WTC11 (cell line): Measurements from ENCODE around the gene LHFPL6.

Experiments
- MXD4 ChIP-seq: fragments of 250-450 bp; sonication (Bioruptor Pico); IDR thresholded peaks from 2 replicates; pipeline ENCODE4 v1.8.0; 2021; ENCODE audit warnings: mild to moderate bottlenecking, moderate library complexity, borderline replicate concordance
- NFYB ChIP-seq: sonication (generic); formaldehyde crosslinking; conservative IDR thresholded peaks from 2 replicates; pipeline ENCODE4 v1.8.0; 2022; ENCODE audit warnings: low read depth, missing genetic modification reagents
- ZBTB21 ChIP-seq: sonication (generic); formaldehyde crosslinking; IDR thresholded peaks from 2 replicates; pipeline ENCODE4 v1.8.1; 2023; ENCODE audit warnings: mild to moderate bottlenecking, missing genetic modification reagents, borderline replicate concordance
- TF ChIP-seq, protein P1 (sequence below): sonication (generic); formaldehyde crosslinking; conservative IDR thresholded peaks from 2 replicates; pipeline ENCODE4 v1.8.1; 2023; ENCODE audit warnings: mild to moderate bottlenecking, low read depth, missing genetic modification reagents, moderate library complexity
- TF ChIP-seq, protein P2 (sequence below): fragments of 200-600 bp; IDR thresholded peaks from 2 replicates; pipeline ENCODE4 v1.8.0; 2022; ENCODE audit warnings: antibody characterized with exemption
- TF ChIP-seq, protein P3 (sequence below): fragments of 250-450 bp; sonication (Bioruptor Pico); IDR thresholded peaks from 2 replicates; pipeline ENCODE4 v1.9.0; 2021; ENCODE audit warnings: mild to moderate bottlenecking
- TF ChIP-seq, protein P4 (sequence below): sonication (generic); formaldehyde crosslinking; IDR thresholded peaks from 2 replicates; pipeline ENCODE4 v1.8.0; 2023; ENCODE audit warnings: mild to moderate bottlenecking, missing genetic modification reagents
- TF ChIP-seq, protein P5 (sequence below): sonication (generic); formaldehyde crosslinking; IDR thresholded peaks from 2 replicates; pipeline ENCODE4 v1.8.1; 2022; ENCODE audit warnings: missing genetic modification reagents, borderline replicate concordance

DNA sequence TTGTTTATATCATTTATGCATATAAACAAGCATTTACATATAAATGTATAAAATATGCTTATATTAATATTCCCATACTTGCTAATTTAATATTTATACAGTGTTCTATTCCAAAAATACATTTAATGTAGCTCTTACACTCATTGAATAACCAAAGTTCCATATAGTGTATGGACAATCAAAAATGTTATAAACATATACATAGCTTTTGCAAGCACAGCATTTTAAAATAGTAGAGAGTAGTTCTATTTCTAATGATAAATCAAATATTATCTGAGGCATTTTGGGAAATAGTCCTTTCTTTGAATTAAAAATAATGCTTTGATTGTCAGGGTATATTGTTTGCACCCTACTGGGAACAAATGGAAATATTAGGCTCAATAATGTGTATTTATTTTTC is 30.0 kb upstream of the LHFPL6 start:
- TF ChIP-seq MXD4 (CRISPR knock-in tag) (no peak), NFYB (CRISPR knock-in tag) (no peak), ZBTB21 (CRISPR knock-in tag) (no peak)
- TF ChIP-seq, protein P1, sequence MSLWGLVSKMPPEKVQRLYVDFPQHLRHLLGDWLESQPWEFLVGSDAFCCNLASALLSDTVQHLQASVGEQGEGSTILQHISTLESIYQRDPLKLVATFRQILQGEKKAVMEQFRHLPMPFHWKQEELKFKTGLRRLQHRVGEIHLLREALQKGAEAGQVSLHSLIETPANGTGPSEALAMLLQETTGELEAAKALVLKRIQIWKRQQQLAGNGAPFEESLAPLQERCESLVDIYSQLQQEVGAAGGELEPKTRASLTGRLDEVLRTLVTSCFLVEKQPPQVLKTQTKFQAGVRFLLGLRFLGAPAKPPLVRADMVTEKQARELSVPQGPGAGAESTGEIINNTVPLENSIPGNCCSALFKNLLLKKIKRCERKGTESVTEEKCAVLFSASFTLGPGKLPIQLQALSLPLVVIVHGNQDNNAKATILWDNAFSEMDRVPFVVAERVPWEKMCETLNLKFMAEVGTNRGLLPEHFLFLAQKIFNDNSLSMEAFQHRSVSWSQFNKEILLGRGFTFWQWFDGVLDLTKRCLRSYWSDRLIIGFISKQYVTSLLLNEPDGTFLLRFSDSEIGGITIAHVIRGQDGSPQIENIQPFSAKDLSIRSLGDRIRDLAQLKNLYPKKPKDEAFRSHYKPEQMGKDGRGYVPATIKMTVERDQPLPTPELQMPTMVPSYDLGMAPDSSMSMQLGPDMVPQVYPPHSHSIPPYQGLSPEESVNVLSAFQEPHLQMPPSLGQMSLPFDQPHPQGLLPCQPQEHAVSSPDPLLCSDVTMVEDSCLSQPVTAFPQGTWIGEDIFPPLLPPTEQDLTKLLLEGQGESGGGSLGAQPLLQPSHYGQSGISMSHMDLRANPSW (CRISPR knock-in tag), result no peak
- TF ChIP-seq, protein P2, sequence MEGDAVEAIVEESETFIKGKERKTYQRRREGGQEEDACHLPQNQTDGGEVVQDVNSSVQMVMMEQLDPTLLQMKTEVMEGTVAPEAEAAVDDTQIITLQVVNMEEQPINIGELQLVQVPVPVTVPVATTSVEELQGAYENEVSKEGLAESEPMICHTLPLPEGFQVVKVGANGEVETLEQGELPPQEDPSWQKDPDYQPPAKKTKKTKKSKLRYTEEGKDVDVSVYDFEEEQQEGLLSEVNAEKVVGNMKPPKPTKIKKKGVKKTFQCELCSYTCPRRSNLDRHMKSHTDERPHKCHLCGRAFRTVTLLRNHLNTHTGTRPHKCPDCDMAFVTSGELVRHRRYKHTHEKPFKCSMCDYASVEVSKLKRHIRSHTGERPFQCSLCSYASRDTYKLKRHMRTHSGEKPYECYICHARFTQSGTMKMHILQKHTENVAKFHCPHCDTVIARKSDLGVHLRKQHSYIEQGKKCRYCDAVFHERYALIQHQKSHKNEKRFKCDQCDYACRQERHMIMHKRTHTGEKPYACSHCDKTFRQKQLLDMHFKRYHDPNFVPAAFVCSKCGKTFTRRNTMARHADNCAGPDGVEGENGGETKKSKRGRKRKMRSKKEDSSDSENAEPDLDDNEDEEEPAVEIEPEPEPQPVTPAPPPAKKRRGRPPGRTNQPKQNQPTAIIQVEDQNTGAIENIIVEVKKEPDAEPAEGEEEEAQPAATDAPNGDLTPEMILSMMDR, result no peak
- TF ChIP-seq, protein P3, sequence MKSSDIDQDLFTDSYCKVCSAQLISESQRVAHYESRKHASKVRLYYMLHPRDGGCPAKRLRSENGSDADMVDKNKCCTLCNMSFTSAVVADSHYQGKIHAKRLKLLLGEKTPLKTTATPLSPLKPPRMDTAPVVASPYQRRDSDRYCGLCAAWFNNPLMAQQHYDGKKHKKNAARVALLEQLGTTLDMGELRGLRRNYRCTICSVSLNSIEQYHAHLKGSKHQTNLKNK (CRISPR knock-in tag), result no peak
- TF ChIP-seq, protein P4, sequence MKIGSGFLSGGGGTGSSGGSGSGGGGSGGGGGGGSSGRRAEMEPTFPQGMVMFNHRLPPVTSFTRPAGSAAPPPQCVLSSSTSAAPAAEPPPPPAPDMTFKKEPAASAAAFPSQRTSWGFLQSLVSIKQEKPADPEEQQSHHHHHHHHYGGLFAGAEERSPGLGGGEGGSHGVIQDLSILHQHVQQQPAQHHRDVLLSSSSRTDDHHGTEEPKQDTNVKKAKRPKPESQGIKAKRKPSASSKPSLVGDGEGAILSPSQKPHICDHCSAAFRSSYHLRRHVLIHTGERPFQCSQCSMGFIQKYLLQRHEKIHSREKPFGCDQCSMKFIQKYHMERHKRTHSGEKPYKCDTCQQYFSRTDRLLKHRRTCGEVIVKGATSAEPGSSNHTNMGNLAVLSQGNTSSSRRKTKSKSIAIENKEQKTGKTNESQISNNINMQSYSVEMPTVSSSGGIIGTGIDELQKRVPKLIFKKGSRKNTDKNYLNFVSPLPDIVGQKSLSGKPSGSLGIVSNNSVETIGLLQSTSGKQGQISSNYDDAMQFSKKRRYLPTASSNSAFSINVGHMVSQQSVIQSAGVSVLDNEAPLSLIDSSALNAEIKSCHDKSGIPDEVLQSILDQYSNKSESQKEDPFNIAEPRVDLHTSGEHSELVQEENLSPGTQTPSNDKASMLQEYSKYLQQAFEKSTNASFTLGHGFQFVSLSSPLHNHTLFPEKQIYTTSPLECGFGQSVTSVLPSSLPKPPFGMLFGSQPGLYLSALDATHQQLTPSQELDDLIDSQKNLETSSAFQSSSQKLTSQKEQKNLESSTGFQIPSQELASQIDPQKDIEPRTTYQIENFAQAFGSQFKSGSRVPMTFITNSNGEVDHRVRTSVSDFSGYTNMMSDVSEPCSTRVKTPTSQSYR (CRISPR knock-in tag), result no peak
- TF ChIP-seq, protein P5, sequence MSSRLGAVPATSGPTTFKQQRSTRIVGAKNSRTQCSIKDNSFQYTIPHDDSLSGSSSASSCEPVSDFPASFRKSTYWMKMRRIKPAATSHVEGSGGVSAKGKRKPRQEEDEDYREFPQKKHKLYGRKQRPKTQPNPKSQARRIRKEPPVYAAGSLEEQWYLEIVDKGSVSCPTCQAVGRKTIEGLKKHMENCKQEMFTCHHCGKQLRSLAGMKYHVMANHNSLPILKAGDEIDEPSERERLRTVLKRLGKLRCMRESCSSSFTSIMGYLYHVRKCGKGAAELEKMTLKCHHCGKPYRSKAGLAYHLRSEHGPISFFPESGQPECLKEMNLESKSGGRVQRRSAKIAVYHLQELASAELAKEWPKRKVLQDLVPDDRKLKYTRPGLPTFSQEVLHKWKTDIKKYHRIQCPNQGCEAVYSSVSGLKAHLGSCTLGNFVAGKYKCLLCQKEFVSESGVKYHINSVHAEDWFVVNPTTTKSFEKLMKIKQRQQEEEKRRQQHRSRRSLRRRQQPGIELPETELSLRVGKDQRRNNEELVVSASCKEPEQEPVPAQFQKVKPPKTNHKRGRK (CRISPR knock-in tag), result no peak
